ENCODE data around the gene HTR1B. TPM values are rescaled to one million over a fixed set of nuclear protein-coding genes. Genes with fewer than 3 reads are reported as not detected.
A peak's percentile ranks its signal among the peaks of the same experiment; 100 is the strongest.

HTR1B gene
- not detected in 2 replicates for total RNA-seq (2014; rRNA removed; shearing (Covaris generic))
- polyA plus RNA-seq (2015; cell fraction: cytosol; rRNA removed) = not detected in 2 replicates
- not detected in 2 replicates for polyA plus RNA-seq (2015; cell fraction: nucleus; rRNA removed)

- no peak for DNase-seq (ENCODE audit: low read depth, low spot score)
- in situ Hi-C loops (cut with HindIII; ENCODE audit: low pct_unique_long_range_greater_than_20kb, low sequenced_read_pairs) = no loop called here
Observed at GRCh38 chr6:77463308-77463860, at the start of gene HTR1B. HTR1B (minus strand) TSS chr6:77463491; CDS start chr6:77463403, 88 bp downstream.

- in situ Hi-C loops (cut with HindIII; ENCODE audit: low pct_unique_long_range_greater_than_20kb, low sequenced_read_pairs) = no loop called here
Observed at GRCh38 chr6:77512554-77512953, 49.3 kb upstream of the HTR1B start.

GRCh38 chr6:77511860-77512259 lies 48.6 kb upstream of the HTR1B start:
- no peak for DNase-seq (ENCODE audit: low read depth, low spot score)
- in situ Hi-C loops (cut with HindIII; ENCODE audit: low pct_unique_long_range_greater_than_20kb, low sequenced_read_pairs) = no loop called here

More at GRCh38 chr6:77512554-77512953, 49.3 kb upstream of the HTR1B start:
- DNase-seq (ENCODE audit: low read depth, low spot score) = no peak

GRCh38 chr6:77502981-77503380 lies 39.7 kb upstream of the HTR1B start:
- in situ Hi-C loops (cut with HindIII; ENCODE audit: low pct_unique_long_range_greater_than_20kb, low sequenced_read_pairs) = no loop called here
- no peak for DNase-seq (ENCODE audit: low read depth, low spot score)

GRCh38 chr6:77492530-77492929 lies 29.2 kb upstream of the HTR1B start:
- DNase-seq (ENCODE audit: low read depth, low spot score) = no peak
- in situ Hi-C loops (cut with HindIII; ENCODE audit: low pct_unique_long_range_greater_than_20kb, low sequenced_read_pairs) = no loop called here

GRCh38 chr6:77487808-77488425 lies 24.6 kb upstream of the HTR1B start:
- DNase-seq (ENCODE audit: low read depth, low spot score) = no peak
- in situ Hi-C loops (cut with HindIII; ENCODE audit: low pct_unique_long_range_greater_than_20kb, low sequenced_read_pairs) = no loop called here

- in situ Hi-C loops (cut with HindIII; ENCODE audit: low pct_unique_long_range_greater_than_20kb, low sequenced_read_pairs) = no loop called here
- no peak for DNase-seq (ENCODE audit: low read depth, low spot score)
Observed at GRCh38 chr6:77482981-77483380, 19.7 kb upstream of the HTR1B start.

GRCh38 chr6:77474973-77475372 lies 11.7 kb upstream of the HTR1B start:
- in situ Hi-C loops (cut with HindIII; ENCODE audit: low pct_unique_long_range_greater_than_20kb, low sequenced_read_pairs) = no loop called here
- no peak for DNase-seq (ENCODE audit: low read depth, low spot score)

- no peak for DNase-seq (ENCODE audit: low read depth, low spot score)
- in situ Hi-C loops (cut with HindIII; ENCODE audit: low pct_unique_long_range_greater_than_20kb, low sequenced_read_pairs) = no loop called here
Observed at GRCh38 chr6:77474286-77474956, 11.1 kb upstream of the HTR1B start.

- no peak for DNase-seq (ENCODE audit: low read depth, low spot score)
- in situ Hi-C loops (cut with HindIII; ENCODE audit: low pct_unique_long_range_greater_than_20kb, low sequenced_read_pairs) = no loop called here
Observed at GRCh38 chr6:77470983-77471382, 7.7 kb upstream of the HTR1B start.

GRCh38 chr6:77468939-77469338 lies 5.6 kb upstream of the HTR1B start:
- in situ Hi-C loops (cut with HindIII; ENCODE audit: low pct_unique_long_range_greater_than_20kb, low sequenced_read_pairs) = no loop called here

GRCh38 chr6:77466451-77467437 lies 3.5 kb upstream of the HTR1B start:
- no peak for DNase-seq (ENCODE audit: low read depth, low spot score)
- in situ Hi-C loops (cut with HindIII; ENCODE audit: low pct_unique_long_range_greater_than_20kb, low sequenced_read_pairs) = no loop called here

More at GRCh38 chr6:77468939-77469338, 5.6 kb upstream of the HTR1B start:
- no peak for DNase-seq (ENCODE audit: low read depth, low spot score)

- in situ Hi-C loops (cut with HindIII; ENCODE audit: low pct_unique_long_range_greater_than_20kb, low sequenced_read_pairs) = no loop called here
- peak; percentile 61 for DNase-seq (ENCODE audit: low read depth, low spot score)
Observed at GRCh38 chr6:77466055-77466450, 2.8 kb upstream of the HTR1B start.

- in situ Hi-C loops (cut with HindIII; ENCODE audit: low pct_unique_long_range_greater_than_20kb, low sequenced_read_pairs) = no loop called here
- DNase-seq (ENCODE audit: low read depth, low spot score) = no peak
Observed at GRCh38 chr6:77464495-77464867, 1.2 kb upstream of the HTR1B start.

- DNase-seq (ENCODE audit: low read depth, low spot score) = no peak
- in situ Hi-C loops (cut with HindIII; ENCODE audit: low pct_unique_long_range_greater_than_20kb, low sequenced_read_pairs) = no loop called here
Observed at GRCh38 chr6:77463861-77464494, 687 bp upstream of the HTR1B start.

- DNase-seq (ENCODE audit: low read depth, low spot score) = peak; percentile 53
- in situ Hi-C loops (cut with HindIII; ENCODE audit: low pct_unique_long_range_greater_than_20kb, low sequenced_read_pairs) = no loop called here
Observed at GRCh38 chr6:77462359-77463307, 658 bp downstream of the HTR1B start.
